WERI-Rb-1 (cell line): ENCODE results near the gene CPNE5.

ENCODE experiments used
- DNase-seq: peaks from one replicate; pipeline ENCODE4 v3.0.0-alpha.2; 2020
- H3K27ac ChIP-seq: fragments of 250-450 bp; sonication (Bioruptor Pico); 2 replicates; pipeline ENCODE4 v1.5.1; 2020; ENCODE audit warnings: mild to moderate bottlenecking, moderate library complexity
- H3K27me3 ChIP-seq: fragments of 250-450 bp; sonication (Bioruptor Pico); 2 replicates; pipeline ENCODE4 v1.5.1; 2021; ENCODE audit warnings: mild to moderate bottlenecking, low read depth, moderate library complexity; ENCODE audit not compliant: insufficient read depth, severe bottlenecking
- H3K36me3 ChIP-seq: fragments of 250-450 bp; sonication (Bioruptor Pico); 2 replicates; pipeline ENCODE4 v1.5.1; 2020; ENCODE audit warnings: mild to moderate bottlenecking, moderate library complexity
- H3K4me3 ChIP-seq: 2 replicates; pipeline ENCODE4 v1.5.1; 2011; ENCODE audit warnings: low read depth, mild to moderate bottlenecking, control low read depth, low read length
- H3K9me3 ChIP-seq: fragments of 250-450 bp; sonication (Bioruptor Pico); 2 replicates; pipeline ENCODE4 v1.5.1; 2021; ENCODE audit warnings: mild to moderate bottlenecking, moderate library complexity; ENCODE audit not compliant: severe bottlenecking
- TF ChIP-seq, protein P1 (sequence below): IDR thresholded peaks from 2 replicates; pipeline ENCODE4 v1.5.1; 2011; ENCODE audit warnings: low read depth, mild to moderate bottlenecking, control low read depth, inconsistent platforms, low read length

The CPNE5 gene

GRCh38 chr6:36852481-36853147, 13.4 kb upstream of the CPNE5 start:
- H3K36me3 ChIP-seq = peaks cover 50% of the 10 kb centered on the region
- TF ChIP-seq, protein P1, sequence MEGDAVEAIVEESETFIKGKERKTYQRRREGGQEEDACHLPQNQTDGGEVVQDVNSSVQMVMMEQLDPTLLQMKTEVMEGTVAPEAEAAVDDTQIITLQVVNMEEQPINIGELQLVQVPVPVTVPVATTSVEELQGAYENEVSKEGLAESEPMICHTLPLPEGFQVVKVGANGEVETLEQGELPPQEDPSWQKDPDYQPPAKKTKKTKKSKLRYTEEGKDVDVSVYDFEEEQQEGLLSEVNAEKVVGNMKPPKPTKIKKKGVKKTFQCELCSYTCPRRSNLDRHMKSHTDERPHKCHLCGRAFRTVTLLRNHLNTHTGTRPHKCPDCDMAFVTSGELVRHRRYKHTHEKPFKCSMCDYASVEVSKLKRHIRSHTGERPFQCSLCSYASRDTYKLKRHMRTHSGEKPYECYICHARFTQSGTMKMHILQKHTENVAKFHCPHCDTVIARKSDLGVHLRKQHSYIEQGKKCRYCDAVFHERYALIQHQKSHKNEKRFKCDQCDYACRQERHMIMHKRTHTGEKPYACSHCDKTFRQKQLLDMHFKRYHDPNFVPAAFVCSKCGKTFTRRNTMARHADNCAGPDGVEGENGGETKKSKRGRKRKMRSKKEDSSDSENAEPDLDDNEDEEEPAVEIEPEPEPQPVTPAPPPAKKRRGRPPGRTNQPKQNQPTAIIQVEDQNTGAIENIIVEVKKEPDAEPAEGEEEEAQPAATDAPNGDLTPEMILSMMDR = 0 out of 2 replicates have a peak, but pooled peaks have one; percentile 4
- no peaks in the 10 kb centered on the region for H3K27me3 ChIP-seq
- H3K4me3 ChIP-seq = no peak overlapping the region
- H3K9me3 ChIP-seq = no peaks in the 10 kb centered on the region
- H3K27ac ChIP-seq = no peak overlapping the region
- DNase-seq = no peak

- DNase-seq = no peak
- Histone ChIP-seq H3K27ac (no peak overlapping the region), H3K4me3 (no peak overlapping the region), H3K27me3 (no peaks in the 10 kb centered on the region), H3K36me3 (peaks cover 40% of the 10 kb centered on the region), H3K9me3 (peaks cover 2% of the 10 kb centered on the region)
- TF ChIP-seq, protein P1 = no peak
These were observed 12.4 kb upstream of the CPNE5 start for GRCh38 chr6:36851626-36852025.

- TF ChIP-seq, protein P1 = peak; percentile 81
- peaks cover 2% of the 10 kb centered on the region for H3K9me3 ChIP-seq
- no peak overlapping the region for H3K27ac ChIP-seq
- no peak overlapping the region for H3K4me3 ChIP-seq
- no peaks in the 10 kb centered on the region for H3K27me3 ChIP-seq
- peak; percentile 72 for DNase-seq
- peaks cover 36% of the 10 kb centered on the region for H3K36me3 ChIP-seq
These were observed 11.9 kb upstream of the CPNE5 start for GRCh38 chr6:36851149-36851614.

DNA sequence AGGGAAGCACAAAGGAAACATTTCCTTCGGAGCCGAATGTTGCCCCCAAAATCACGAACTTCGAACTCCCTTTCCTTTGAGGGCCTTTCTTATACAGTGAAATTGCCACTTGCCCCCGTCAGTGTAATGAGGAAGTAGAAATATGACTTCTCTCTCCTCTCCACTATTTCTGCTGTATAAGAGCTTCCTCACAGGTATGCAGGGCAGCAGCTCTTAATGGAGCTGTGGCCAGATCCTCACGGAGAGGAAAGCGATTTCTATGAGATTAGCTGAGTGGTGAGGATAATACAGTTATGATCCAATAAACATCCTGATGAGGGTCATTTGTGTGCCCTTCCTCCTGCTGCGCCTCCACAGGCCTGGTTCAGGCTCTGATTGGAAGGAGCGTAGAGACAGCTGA, 10.8 kb upstream of the CPNE5 start:
- no peaks in the 10 kb centered on the region for H3K27me3 ChIP-seq
- H3K36me3 ChIP-seq = peaks cover 24% of the 10 kb centered on the region
- TF ChIP-seq, protein P1 = no peak
- no peak overlapping the region for H3K27ac ChIP-seq
- peaks cover 2% of the 10 kb centered on the region for H3K9me3 ChIP-seq
- no peak overlapping the region for H3K4me3 ChIP-seq
- DNase-seq = no peak

DNA sequence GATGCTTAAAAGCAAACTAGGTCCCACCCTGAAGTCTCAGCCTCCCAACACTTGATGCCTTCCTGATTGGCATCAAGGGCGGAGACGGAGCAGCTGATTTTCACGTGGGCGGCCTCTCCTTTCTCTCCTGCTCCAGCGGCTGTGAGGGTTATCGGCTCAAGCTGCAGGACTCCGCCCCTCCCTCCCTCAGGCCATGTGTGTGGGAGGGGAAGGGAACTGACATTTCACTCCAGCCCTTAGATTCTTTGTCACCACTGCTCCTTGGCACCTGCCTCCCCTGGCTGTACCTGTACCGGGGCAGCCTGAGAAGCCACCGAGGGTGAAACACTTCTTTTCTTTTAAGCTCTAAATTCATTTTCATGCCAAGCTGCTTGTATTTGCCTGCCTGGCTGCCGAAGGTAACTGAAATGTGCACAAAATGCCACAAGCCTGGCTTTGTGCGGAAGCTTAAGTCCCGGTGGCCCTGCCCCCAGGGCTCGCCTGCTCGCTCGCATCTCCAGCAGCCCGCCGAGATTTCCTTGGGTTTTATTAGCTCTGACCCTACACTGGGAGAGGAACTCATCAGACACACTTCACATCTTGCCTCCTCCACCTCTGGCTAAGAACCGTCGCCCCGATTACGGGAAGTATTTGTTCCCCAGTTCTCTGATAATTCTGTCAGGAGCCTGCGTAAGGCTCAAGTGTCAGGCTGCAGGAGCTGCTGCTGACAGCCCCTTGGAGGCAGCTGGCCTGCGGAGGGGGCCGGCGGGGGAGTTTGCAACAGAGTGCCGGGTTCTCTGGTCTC, 9.6 kb upstream of the CPNE5 start:
- TF ChIP-seq, protein P1 = no peak
- peak; percentile 97 for DNase-seq
- H3K4me3 ChIP-seq = peak overlapping the region; percentile 62

More for the DNA sequence above, 9.6 kb upstream of the CPNE5 start:
- Histone ChIP-seq H3K36me3 (peaks cover 14% of the 10 kb centered on the region), H3K27ac (peak overlapping the region; percentile 82), H3K27me3 (no peaks in the 10 kb centered on the region), H3K9me3 (peaks cover 2% of the 10 kb centered on the region)
